ENCODE results near the gene SUMF1.

Gene SUMF1

DNA sequence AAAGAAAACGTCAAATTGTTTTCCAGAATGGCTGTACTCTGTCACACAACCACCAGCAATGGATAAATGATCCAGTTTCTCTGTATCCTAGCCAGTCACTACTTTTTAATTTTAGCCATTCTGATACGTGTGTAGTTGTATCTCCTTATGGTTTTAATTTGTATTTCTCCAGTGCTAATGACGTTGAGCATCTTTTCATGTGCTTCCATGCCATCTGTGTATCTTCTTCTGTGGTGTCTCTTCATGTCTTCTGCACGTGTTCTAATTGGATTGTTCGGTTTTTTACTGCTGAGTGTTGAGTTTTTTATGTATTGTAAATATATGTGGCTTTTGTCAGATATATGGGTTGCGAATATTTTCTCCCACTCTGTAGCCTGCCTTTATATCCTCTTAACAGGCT, 81.9 kb downstream of the SUMF1 start:
- Histone ChIP-seq H3K4me1 (ENCODE audit: control insufficient read depth, insufficient read depth, low read length, poor library complexity, severe bottlenecking) (no peaks in the 10 kb centered on the region), H3K27ac (ENCODE audit: low read depth, low read length, severe bottlenecking) (no peak overlapping the region), H3K4me3 (ENCODE audit: extremely low read depth, insufficient read depth, low read length, poor library complexity, severe bottlenecking) (no peak overlapping the region), H3K9me3 (ENCODE audit: control insufficient read depth, low read length) (no peaks in the 10 kb centered on the region), H3K36me3 (ENCODE audit: control insufficient read depth, insufficient read depth, low read length) (no peaks in the 10 kb centered on the region)
- 90 to 100% methylated on average over 2 of the region's 6 CpGs for WGBS, 2 experiments (ENCODE audit: insufficient coverage in 2 of 2)

DNA sequence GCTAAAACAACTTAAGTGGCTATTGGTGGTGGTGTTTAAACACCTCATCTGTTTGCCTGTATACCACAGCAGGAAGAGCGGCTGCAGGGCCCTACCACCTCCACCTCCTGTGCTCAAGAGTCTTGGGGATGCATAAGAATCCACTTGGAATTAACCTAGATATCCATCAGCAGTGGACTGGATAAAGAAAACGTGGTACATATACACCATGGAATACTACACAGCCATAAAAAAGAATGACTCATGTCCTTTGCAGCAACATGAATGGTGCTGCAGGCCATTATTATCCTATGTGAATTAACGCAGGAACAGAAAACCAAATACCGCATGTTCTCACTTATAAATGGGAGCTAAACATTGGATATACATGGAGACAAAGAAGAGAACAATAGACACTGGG, 87.1 kb downstream of the SUMF1 start:
- H3K9me3 ChIP-seq (ENCODE audit: control insufficient read depth, low read length) = no peaks in the 10 kb centered on the region
- H3K27ac ChIP-seq (ENCODE audit: low read depth, low read length, severe bottlenecking) = no peak overlapping the region
- no peaks in the 10 kb centered on the region for H3K4me1 ChIP-seq (ENCODE audit: control insufficient read depth, insufficient read depth, low read length, poor library complexity, severe bottlenecking)
- no peaks in the 10 kb centered on the region for H3K36me3 ChIP-seq (ENCODE audit: control insufficient read depth, insufficient read depth, low read length)
- WGBS, 2 experiments (ENCODE audit: insufficient coverage in 2 of 2) = 93 to 100% methylated on average over 2 to 4 of the region's 4 CpGs
- H3K4me3 ChIP-seq (ENCODE audit: extremely low read depth, insufficient read depth, low read length, poor library complexity, severe bottlenecking) = no peak overlapping the region

DNA sequence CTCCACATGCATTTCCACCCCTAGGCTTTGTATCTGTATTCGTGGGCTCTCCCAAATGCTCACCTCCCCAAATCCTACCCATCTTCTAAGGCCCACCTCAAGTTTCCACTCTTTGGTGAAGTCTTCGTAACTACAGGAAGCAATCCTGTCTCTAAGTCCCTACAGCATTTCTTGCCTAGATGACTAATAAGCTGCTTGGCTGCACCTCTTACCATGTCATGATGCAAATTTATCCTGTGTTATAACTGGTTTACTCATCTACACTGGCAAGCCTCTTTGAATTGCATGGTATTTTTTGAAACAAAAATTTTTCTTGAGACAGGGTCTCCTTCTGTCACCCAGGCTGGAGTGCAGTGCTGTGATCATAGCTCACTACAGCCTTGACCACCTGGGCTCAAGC, 90.6 kb downstream of the SUMF1 start:
- Histone ChIP-seq H3K9me3 (ENCODE audit: control insufficient read depth, low read length) (no peaks in the 10 kb centered on the region), H3K36me3 (ENCODE audit: control insufficient read depth, insufficient read depth, low read length) (peaks cover 4% of the 10 kb centered on the region), H3K27ac (ENCODE audit: low read depth, low read length, severe bottlenecking) (no peak overlapping the region), H3K4me3 (ENCODE audit: extremely low read depth, insufficient read depth, low read length, poor library complexity, severe bottlenecking) (no peak overlapping the region), H3K4me1 (ENCODE audit: control insufficient read depth, insufficient read depth, low read length, poor library complexity, severe bottlenecking) (no peaks in the 10 kb centered on the region)
- 80 to 88% methylated on average over 2 of the region's 2 CpGs for WGBS, 2 experiments (ENCODE audit: insufficient coverage in 2 of 2)

DNA sequence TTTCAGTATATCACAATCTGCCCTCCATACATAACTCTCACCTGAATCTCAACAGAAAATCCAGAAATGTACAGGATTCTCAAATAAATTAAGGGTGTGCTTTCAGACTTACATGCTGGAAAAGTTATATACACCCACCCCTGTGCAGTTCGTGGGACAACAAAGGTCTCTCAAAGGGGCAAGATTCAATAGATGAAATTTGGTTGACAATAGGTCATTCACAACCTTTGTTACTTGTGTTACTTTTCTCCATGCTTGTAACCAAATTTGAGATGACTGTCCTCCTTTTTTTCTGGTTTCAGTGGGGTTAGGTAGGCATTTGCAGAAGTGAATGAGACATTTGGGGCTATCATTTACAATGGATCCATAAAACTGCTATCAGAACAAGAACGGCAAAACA, 91.2 kb downstream of the SUMF1 start:
- Histone ChIP-seq H3K27ac (ENCODE audit: low read depth, low read length, severe bottlenecking) (no peak overlapping the region), H3K36me3 (ENCODE audit: control insufficient read depth, insufficient read depth, low read length) (peaks cover 4% of the 10 kb centered on the region), H3K4me1 (ENCODE audit: control insufficient read depth, insufficient read depth, low read length, poor library complexity, severe bottlenecking) (no peaks in the 10 kb centered on the region), H3K9me3 (ENCODE audit: control insufficient read depth, low read length) (no peaks in the 10 kb centered on the region), H3K4me3 (ENCODE audit: extremely low read depth, insufficient read depth, low read length, poor library complexity, severe bottlenecking) (no peak overlapping the region)
- WGBS, 2 experiments (ENCODE audit: insufficient coverage in 2 of 2) = 83% methylated on average over 1 of the region's 2 CpGs; no CpG with 5 or more reads in 1 of the 2 experiments

DNA sequence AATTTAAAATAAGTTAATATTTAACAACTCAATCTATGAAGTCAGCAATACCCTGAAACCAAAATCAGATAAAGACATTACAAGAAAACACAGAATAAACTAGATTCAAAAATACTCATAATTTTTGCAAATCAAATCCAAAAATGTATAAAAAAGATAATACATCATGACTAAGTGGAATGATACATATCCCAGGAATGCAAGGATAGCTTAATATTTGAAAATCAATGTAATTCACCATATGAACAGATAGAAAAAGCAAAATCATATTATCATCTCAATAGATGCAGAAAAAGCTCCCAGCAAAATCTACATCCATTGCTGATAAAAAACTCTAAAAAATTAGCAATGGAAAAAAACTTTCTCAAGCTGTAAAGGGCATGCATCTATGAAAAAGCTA, 93.4 kb downstream of the SUMF1 start:
- no peak overlapping the region for H3K27ac ChIP-seq (ENCODE audit: low read depth, low read length, severe bottlenecking)
- H3K36me3 ChIP-seq (ENCODE audit: control insufficient read depth, insufficient read depth, low read length) = peaks cover 4% of the 10 kb centered on the region
- no peak overlapping the region for H3K4me3 ChIP-seq (ENCODE audit: extremely low read depth, insufficient read depth, low read length, poor library complexity, severe bottlenecking)
- no peaks in the 10 kb centered on the region for H3K9me3 ChIP-seq (ENCODE audit: control insufficient read depth, low read length)
- no peaks in the 10 kb centered on the region for H3K4me1 ChIP-seq (ENCODE audit: control insufficient read depth, insufficient read depth, low read length, poor library complexity, severe bottlenecking)

DNA sequence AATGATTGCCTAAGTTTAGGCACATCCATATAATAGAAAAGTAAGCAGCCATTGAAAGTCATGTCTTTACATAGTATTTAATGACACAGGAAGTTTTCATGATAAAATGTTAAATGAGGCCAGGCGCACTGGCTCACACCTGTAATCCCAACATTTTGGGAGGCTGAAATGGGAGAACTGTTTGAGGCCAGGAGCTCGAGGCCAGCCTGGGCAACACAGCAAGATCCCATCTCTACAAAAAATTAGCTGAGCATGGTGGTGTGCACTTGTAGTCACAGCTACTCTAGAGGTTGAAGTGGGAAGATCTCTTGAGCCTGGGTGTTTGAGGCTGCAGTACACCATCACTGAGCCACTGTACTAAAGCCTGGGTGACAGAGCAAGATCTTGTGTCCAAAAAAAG, 104.5 kb downstream of the SUMF1 start:
- Histone ChIP-seq H3K4me1 (ENCODE audit: control insufficient read depth, insufficient read depth, low read length, poor library complexity, severe bottlenecking) (no peaks in the 10 kb centered on the region), H3K9me3 (ENCODE audit: control insufficient read depth, low read length) (no peaks in the 10 kb centered on the region), H3K27ac (ENCODE audit: low read depth, low read length, severe bottlenecking) (no peak overlapping the region), H3K36me3 (ENCODE audit: control insufficient read depth, insufficient read depth, low read length) (no peaks in the 10 kb centered on the region), H3K4me3 (ENCODE audit: extremely low read depth, insufficient read depth, low read length, poor library complexity, severe bottlenecking) (no peak overlapping the region)
- 100% methylated on average over 1 of the region's 2 CpGs; no CpG with 5 or more reads in 1 of the 2 experiments for WGBS, 2 experiments (ENCODE audit: insufficient coverage in 2 of 2)

DNA sequence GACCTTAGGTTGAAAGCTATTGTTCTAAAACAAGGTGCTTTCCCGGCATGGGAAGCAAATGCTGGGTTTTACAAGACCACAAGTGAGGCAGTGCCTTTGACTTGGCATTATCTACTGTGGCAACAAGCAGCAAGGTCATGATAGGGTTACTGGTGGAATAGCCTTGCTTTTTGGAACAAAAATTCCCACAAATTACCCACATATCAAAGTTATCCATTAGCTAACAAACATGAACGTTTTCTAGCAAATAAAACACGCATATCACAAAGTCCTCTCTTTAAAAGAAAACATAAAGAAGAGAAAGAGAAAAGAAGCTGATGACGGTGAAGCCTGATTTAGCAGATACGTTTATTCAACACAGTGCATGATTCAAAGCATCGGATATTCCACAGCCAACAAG, 106.3 kb downstream of the SUMF1 start:
- Histone ChIP-seq H3K9me3 (ENCODE audit: control insufficient read depth, low read length) (no peaks in the 10 kb centered on the region), H3K36me3 (ENCODE audit: control insufficient read depth, insufficient read depth, low read length) (no peaks in the 10 kb centered on the region), H3K4me3 (ENCODE audit: extremely low read depth, insufficient read depth, low read length, poor library complexity, severe bottlenecking) (no peak overlapping the region), H3K27ac (ENCODE audit: low read depth, low read length, severe bottlenecking) (no peak overlapping the region), H3K4me1 (ENCODE audit: control insufficient read depth, insufficient read depth, low read length, poor library complexity, severe bottlenecking) (peaks cover under 1% of the 10 kb centered on the region)
- WGBS, 2 experiments (ENCODE audit: insufficient coverage in 2 of 2) = 73 to 98% methylated on average over 3 to 4 of the region's 6 CpGs

DNA sequence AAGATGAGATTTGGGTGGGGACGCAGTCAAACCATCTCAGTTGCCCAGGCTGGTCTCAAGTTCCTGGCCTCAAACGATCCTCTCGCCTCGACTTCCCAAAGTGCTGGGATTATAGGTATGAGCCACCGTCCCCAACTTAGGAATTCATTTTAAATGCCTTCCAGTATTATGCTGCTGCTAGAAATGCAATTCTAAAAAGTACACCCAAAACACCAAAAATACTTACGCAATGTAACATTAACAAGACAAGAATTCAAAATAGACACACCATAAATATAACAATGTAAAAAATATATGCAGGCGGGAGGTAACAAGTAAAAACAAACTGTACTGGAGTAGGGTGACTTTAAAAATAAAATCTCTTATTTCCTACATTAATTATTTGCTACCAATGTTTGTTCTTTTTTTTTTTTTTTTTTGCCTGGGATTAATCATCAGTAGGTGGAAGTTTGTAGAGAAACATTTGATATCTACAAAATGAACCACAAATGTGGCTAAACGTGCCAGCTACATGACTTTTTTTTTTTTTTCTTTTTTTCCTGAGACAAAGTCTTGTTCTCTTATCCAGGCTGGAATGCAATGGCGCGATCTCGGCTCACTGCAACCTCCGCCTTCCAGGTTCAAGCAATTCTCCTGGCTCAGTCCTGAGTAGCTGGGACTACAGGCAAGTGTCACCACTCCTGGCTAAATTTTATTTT, 107.1 kb downstream of the SUMF1 start:
- H3K36me3 ChIP-seq (ENCODE audit: control insufficient read depth, insufficient read depth, low read length) = no peaks in the 10 kb centered on the region
- no peak overlapping the region for H3K4me3 ChIP-seq (ENCODE audit: extremely low read depth, insufficient read depth, low read length, poor library complexity, severe bottlenecking)
- peaks cover 3% of the 10 kb centered on the region for H3K4me1 ChIP-seq (ENCODE audit: control insufficient read depth, insufficient read depth, low read length, poor library complexity, severe bottlenecking)
- WGBS, 2 experiments (ENCODE audit: insufficient coverage in 2 of 2) = 70 to 83% methylated on average over 9 to 10 of the region's 12 CpGs
- no peaks in the 10 kb centered on the region for H3K9me3 ChIP-seq (ENCODE audit: control insufficient read depth, low read length)
- no peak overlapping the region for H3K27ac ChIP-seq (ENCODE audit: low read depth, low read length, severe bottlenecking)

DNA sequence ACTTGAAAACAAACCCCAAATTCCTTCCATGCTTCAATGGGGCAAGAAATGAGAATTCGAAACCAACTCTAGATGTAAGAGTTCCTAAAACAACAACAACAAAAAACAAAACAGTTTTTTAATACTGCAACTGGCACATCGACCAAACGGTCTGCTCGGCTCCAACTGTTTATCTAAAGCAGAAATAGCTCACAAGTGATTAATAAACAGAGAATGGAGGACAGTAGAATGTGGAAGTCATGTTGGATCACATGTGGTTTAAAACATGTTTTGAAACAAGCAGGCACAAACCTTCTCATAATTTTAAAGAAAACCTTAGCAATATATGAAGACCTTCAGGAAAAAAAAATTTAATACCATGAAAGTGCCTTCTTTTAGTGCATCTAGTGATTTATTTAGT, 108.8 kb downstream of the SUMF1 start:
- WGBS, 2 experiments (ENCODE audit: insufficient coverage in 2 of 2) = no CpG with 5 or more reads among the region's 4 CpGs
- Histone ChIP-seq H3K4me1 (ENCODE audit: control insufficient read depth, insufficient read depth, low read length, poor library complexity, severe bottlenecking) (peaks cover 3% of the 10 kb centered on the region), H3K4me3 (ENCODE audit: extremely low read depth, insufficient read depth, low read length, poor library complexity, severe bottlenecking) (no peak overlapping the region), H3K27ac (ENCODE audit: low read depth, low read length, severe bottlenecking) (no peak overlapping the region), H3K9me3 (ENCODE audit: control insufficient read depth, low read length) (no peaks in the 10 kb centered on the region), H3K36me3 (ENCODE audit: control insufficient read depth, insufficient read depth, low read length) (no peaks in the 10 kb centered on the region)

DNA sequence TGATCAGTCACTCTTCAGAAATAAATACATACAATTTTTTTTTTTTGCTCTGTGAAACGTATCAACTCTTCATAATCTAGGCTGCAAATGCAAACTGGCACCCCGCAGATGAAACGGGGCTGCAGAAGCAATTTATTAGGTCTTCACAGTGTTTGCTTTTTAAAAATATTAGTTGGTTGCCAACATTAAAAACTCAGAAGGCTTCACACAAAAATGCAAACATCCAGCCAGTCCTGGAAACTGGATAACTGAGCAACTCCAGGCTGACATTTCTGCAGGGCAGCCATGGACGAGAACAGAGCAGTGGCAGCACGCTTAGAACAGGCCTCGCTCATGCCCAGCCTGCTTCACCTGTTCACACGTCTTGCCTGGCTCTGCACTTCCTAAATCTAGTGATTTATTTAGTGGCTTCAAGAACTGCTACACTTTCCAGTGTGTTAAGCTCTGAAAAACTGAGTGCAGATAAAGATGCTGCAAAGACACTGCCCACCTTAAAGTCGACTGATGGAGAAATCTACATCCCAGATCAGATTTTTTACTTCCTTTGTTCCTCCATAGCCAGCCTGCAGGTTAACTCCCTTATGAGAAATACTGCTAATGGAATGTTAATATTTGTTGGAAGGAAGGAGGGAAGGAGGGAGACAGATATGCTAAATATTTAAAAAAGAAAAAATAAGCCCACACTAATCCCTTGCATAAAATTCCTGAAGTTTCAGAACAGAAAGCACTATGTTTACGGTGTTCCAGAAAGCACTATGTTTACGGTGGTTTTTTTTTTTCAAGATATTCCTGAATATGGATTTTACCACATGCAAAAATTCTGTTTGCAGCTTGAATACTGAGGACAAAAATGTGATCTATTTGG, 110.3 kb downstream of the SUMF1 start:
- Histone ChIP-seq H3K27ac (ENCODE audit: low read depth, low read length, severe bottlenecking) (no peak overlapping the region), H3K9me3 (ENCODE audit: control insufficient read depth, low read length) (no peaks in the 10 kb centered on the region), H3K4me3 (ENCODE audit: extremely low read depth, insufficient read depth, low read length, poor library complexity, severe bottlenecking) (no peak overlapping the region), H3K4me1 (ENCODE audit: control insufficient read depth, insufficient read depth, low read length, poor library complexity, severe bottlenecking) (peaks cover 3% of the 10 kb centered on the region), H3K36me3 (ENCODE audit: control insufficient read depth, insufficient read depth, low read length) (no peaks in the 10 kb centered on the region)
- 95 to 98% methylated on average over 5 to 6 of the region's 10 CpGs for WGBS, 2 experiments (ENCODE audit: insufficient coverage in 2 of 2)

DNA sequence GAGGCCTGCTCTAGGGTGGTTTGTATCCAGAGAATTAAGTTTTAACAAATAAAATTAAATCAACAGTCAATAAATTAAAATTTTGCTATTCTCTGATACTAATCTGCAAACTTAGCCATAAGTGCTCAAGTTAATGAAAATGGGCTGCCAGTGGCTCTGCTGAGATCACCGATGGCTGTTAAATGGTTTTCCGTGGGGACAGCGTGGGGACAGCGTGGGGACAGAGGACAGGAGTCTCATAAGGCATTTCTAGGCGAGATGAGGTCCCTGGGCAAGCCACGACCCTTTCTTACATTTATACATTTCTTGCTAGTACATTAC, 110.9 kb downstream of the SUMF1 start:
- H3K4me1 ChIP-seq (ENCODE audit: control insufficient read depth, insufficient read depth, low read length, poor library complexity, severe bottlenecking) = peaks cover 7% of the 10 kb centered on the region
- H3K36me3 ChIP-seq (ENCODE audit: control insufficient read depth, insufficient read depth, low read length) = no peaks in the 10 kb centered on the region
- H3K27ac ChIP-seq (ENCODE audit: low read depth, low read length, severe bottlenecking) = no peak overlapping the region
- 96 to 98% methylated on average over 6 of the region's 6 CpGs for WGBS, 2 experiments (ENCODE audit: insufficient coverage in 2 of 2)
- no peak overlapping the region for H3K4me3 ChIP-seq (ENCODE audit: extremely low read depth, insufficient read depth, low read length, poor library complexity, severe bottlenecking)
- H3K9me3 ChIP-seq (ENCODE audit: control insufficient read depth, low read length) = no peaks in the 10 kb centered on the region

Data from mesodermal cell (in vitro differentiated cells).